Fibroblast of skin of abdomen (primary cell): Measurements from ENCODE around the gene CFLAR. TPM values are rescaled to one million over a fixed set of nuclear protein-coding genes. Genes with fewer than 3 reads are reported as not detected.
A peak's percentile ranks its signal among the peaks of the same experiment; 100 is the strongest.
"Not testable (repeated sequence)": the region's sequence is repeated elsewhere in the genome, so short reads cannot be mapped to it uniquely, and the experiment has no call there.

Source experiments
- DNase-seq: peaks from one replicate; pipeline ENCODE4 v3.0.0-alpha.2; 2013
- polyA plus RNA-seq, 2 experiments: library from polyadenylated mRNA; unstranded; fragments of 120-200 nt; gene quantifications; one replicate each; pipeline ENCODE4 v1.2.1, GENCODE V29; 2013; ENCODE audit not compliant: insufficient read length in 2 of 2

The CFLAR gene
- 29.8 TPM for polyA plus RNA-seq (2013, experiment 1 of 2; ENCODE audit: insufficient read length)
- 28.4 TPM for polyA plus RNA-seq (2013, experiment 2 of 2; ENCODE audit: insufficient read length)

DNA sequence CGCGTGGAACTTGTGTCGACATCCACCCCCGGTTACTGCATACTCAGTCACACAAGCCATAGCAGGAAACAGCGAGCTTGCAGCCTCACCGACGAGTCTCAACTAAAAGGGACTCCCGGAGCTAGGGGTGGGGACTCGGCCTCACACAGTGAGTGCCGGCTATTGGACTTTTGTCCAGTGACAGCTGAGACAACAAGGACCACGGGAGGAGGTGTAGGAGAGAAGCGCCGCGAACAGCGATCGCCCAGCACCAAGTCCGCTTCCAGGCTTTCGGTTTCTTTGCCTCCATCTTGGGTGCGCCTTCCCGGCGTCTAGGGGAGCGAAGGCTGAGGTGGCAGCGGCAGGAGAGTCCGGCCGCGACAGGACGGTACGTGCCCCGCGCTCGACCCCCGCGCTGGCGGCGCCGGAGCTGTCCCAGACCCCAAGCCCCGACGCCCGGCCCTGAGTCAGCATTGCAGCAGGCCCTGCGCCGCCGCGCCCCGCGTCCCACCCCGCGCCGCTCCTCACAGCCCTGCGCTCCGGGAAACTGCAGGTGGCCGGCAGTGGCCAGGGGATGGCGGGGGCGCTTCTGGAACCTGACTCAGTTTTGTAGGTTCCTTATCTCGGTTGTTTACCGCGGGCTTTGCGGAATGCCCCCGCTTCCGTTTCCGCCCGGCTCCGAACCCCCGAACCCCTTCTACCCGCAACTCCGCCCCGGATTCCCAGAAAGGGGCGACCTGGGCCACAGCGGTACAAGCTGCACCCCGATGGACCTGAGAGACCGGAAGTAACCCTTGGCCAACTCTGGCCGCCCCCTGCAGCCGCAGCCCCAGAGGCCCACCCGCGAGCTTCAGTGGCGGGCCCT, at the start of gene CFLAR:
TSS of gene CFLAR (plus strand) at position 50 of the 844 bp plus-strand sequence. CDS start 13,702 bp downstream, outside the sequence.
- peak; percentile 62 for DNase-seq

DNA sequence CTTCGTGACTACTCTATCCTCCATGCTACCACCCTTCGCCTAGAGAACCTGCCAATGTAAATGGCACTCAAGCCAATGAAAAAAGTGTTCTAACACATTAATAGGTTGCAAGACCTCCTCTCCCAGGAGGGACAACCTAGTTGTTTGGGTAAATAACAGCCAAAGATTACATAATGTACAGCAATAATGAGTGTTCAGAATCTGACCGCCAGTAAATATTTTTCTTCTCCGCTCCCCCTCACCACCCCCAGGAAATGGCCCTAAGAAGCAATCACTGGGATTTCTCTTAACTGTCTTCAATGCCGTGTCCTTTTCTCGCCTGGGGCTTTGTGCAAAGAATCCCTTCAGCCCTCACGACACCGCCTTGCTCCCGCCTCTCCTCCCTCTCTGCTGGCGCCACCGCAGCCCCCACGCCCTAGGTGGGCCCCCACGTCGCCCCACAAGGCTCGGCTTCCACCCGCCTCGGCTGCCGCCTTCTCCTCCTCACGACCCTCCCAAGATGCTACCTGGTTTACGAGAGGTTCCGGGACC, 45.0 kb upstream of the CFLAR start:
- DNase-seq = no peak

DNA sequence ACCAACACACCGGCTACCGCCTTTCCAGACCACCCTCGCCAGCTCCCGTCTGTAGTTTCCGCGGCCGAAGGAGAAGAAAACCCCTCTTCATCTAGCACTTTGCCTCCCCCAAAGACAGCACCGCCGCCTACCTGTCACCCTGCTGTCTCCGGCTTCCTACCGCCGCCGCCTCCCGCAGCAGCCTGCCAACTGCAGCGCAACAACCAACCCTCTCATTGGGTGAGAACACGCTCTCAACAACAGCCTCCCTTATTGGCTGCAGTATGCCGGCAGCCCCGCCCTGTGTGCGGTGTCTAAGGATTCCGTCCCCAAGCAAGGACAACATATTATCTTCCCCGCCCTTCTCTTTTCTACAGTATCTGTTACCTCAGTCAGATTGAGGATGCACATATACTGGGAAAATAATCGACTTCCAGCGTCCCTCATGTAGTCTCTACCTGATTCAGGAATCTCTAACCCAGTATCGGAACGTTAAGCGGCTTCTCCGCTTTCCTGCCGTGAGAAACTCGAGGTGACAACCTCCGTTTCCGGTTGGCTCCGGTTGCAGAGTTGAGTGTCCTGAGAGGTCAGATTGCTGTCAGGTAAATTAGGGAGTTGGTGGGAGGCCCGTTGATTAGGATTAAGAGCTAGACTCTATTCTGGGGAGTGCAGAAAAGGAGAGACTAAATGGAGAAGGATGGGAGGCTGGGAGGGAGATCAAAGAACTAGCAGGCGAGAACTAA, 44.3 kb upstream of the CFLAR start, which contains the start of the genes HYCC2 and NDUFB3:
TSS of gene HYCC2 (minus strand) at position 193 of the 722 bp plus-strand sequence. CDS start 47,662 bp downstream, outside the sequence.
TSS of gene NDUFB3 (plus strand) at position 523 of the 722 bp plus-strand sequence. CDS start 6,882 bp downstream, outside the sequence.
- DNase-seq = peak; percentile 93

DNA sequence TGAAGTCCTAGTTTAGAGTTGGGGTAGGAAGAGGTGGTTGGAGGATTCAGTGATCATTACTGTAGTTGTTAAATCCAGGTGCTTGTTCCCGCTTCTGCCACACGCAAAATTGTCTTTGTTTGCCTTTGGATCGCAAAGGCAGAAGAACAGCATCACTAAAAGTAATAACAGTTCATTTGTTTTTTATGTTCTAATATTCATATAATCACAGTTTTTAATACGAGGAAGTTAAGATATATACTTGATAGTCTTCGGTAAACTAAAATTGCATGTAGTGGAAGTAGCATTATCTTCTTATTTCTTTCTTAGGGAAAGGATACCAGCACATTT, 43.8 kb upstream of the CFLAR start:
- no peak for DNase-seq

DNA sequence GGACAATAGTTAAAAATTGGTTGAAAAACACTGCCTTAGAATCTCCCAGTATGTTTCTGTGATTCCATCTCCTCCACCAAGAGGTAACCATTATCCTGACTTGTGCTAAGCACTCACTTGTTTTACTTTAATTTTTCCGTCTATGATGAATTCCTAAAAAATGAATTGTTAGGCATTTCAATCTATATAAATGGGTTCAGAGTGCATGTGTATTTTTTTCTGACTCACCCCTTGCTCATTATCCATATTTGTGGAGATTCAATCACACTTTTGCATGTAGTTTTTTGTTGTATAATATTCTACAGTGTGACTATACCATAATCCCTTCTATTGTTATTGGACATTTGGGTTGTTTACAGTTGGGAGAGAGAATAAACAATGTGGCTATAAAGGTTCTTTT, 42.9 kb upstream of the CFLAR start:
- no peak for DNase-seq

DNA sequence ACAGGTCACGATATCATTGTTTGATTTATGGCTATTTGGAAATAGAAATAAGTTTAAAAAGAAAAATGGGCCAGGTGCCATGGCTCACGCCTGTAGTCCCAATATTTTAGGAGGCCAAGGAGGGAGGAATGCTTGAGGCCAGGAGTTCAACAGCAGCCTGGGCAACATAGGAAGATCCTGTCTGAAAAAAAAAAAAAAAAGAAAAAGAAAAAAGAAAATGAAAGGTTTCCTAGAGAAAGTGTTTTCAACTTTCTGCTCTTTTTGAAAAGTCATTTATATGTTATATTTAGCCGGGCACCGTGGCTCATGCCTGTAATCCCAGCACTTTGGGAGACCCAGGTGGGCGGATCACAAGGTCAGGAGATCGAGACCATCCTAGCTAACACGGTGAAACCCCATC, 41.0 kb upstream of the CFLAR start:
- DNase-seq = no peak

DNA sequence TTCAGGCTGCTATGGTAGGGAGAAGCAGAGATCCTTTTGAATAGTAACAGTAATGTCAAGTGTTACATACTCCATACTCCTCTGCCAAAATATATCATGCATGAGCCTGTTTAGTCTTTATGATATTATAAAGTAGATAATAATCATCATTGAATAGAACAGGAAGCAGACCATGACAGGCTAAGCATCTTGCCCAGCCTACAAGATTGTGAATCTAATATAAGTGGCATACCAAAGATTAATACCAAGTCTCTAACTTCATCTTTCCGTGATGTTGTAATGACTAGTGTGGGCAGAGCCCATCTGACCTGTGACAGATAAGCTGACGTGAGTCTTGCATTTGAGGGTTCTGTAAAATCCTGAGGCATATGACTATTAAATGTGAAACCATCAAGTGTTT, 31.1 kb upstream of the CFLAR start:
- no peak for DNase-seq

DNA sequence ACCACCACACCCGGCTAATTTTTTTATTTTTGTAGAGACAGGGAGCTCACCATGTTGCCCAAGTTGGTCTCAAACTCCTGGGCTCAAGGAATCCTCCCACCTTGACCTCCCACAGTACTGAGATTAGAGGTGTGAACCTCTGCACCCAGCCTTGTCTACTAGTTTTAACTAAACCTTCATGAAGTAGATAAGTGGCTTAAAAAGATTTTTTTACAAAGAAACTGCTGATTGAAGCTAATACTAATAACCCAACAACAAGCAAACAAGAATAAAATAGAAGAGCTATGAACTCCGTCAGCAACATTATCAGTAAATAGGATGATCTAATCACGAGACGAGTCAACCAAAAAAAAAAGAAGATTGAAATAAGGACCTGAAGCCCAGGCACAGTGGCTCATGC, 25.4 kb upstream of the CFLAR start:
- DNase-seq = no peak

DNA sequence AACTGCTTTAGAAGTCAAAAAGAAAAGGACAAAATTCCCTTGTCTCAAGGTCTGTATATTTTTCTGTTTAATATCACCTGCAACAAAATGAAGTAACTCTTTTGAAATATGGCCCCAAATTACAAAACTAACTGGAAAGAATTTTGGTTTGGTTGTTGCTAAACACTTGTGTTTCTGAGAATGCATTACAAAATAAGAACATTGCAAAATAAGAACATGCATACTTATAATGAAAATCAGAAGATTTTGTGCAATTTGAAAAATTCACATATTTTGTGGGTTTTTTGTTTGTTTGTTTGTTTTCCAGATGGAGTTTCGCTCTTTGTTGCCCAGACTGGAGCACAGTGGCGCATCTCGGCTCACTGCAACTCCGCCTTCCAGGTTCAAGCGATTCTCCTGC, 22.4 kb upstream of the CFLAR start:
- no peak for DNase-seq

DNA sequence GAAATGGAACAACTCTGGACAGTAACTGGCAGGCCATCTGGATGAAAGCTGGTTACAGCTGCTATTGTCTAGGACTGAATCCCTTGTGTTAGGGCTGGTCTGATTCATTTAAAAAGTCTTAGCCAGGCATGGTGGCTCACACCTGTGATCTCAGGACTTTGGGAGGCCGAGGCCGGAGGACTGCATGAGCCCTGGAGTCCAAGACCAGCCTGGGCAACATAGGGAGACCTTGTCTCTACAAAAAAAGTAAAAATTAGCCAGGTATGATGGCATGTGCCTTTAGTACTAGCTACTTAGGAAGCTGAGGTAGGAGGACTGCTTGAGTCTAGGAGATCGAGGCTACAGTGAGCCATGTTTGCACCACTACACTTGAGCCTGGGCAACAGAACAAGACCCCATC, 15.5 kb upstream of the CFLAR start:
- DNase-seq = no peak

DNA sequence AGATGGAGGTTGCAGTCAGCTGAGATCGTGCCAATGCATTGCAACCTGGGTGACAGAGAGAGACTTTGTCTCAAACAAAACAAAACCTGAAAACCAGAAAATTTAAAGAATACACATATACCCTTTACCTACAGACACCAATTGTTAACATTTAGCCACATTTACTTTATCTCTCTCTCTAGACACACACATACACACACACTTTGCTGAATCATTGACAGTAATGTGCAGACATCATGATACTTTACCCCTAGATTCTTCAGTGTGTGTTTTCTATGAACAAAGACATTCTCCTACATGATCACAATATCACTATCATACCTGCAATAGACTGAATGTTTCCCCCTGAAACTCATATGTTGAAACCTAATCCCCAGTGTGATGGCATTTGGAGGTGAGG, 10.2 kb upstream of the CFLAR start:
- DNase-seq = no peak

DNA sequence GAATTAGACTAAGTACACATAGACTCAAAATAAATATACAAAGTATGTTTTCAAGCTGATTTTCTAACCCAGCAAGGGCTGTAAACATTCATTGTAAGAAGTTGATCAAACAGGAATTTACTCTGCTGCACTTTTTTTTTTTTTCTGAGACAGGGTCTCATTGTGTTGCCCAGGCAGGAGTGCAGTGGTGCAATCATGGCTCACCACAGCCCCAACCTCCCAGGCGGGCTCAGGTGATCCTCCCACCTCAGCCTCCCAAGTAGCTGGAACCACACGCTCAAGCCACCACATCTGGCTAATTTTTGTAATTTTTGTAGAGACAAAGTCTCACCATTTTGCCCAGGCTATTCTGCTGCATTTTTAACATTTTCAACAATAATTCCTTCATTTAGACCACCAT, 8.3 kb upstream of the CFLAR start:
- no peak for DNase-seq

DNA sequence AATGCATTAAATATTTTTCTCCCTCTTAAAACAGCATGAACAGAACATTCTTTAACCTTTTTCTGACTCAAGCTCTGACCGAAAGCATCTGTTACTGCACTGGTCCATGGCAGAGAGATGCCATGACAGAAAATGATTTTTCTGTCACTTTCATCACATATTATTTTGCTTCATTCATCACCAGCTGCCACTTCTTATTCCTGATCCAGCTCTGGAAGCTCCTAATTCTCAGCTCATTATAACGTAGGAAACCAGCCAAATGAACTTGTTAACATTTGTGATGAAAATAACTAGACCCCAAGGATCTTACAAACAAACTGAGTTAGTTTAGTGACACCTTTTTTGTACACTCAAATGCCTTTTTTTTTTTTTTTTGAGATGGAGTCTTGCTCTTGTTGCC, 7.6 kb upstream of the CFLAR start:
- DNase-seq = no peak

DNA sequence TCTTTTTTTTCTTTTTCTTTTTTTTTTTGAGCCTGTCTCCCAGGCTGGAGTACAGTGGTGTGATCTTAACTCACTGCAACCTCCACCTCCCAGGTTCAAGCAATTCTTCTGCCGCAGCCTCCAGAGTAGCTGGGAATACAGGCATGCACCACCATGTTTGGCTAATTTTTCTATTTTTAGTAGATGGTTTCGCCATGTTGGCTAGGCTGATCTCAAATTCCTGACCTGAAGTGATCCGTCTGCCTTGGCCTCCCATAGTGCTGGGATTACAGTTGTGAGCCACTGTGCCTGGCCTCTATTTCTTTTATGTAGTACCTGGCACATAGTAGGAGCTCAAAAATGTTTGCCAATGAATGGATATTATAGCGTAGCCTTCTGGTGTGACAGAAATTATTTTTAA, 6.8 kb upstream of the CFLAR start:
- DNase-seq = no peak

DNA sequence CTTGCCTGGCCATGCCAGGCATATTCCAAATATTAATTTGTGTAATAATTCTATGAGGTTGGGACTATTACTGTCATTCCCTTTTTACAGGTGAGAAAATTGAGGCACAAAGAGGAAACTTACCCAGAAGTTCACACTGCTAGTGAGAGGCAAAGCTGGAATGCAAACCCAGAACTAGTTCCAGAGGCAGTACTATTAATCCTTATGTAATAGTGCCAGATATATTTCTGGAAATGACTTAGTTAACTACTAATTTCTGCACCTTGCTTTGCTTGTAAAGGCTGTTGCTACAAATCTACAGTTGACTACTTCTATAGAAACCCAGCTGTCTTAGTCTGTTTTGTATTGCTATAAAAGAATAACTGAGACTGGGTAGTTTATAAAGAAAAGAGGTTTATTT, 5.3 kb upstream of the CFLAR start:
- no peak for DNase-seq

DNA sequence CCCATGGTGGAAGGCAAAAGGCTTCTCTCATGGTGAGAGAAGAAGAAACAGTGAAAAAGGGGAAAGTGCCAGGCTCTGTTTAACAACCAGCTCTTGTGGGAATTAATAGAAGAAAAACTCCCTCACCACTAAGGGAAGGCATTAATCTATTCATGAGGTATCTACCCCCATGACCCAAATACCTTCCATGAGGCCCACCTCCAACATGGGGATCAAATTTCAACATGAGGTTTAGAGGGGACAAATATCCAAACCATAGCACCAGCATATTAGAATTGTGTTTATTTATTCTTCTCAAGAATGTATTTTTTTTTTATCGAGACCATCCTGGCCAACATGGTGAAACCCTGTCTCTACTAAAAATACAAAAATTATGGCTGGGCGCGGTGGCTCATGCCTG, 4.9 kb upstream of the CFLAR start:
- DNase-seq = no peak

DNA sequence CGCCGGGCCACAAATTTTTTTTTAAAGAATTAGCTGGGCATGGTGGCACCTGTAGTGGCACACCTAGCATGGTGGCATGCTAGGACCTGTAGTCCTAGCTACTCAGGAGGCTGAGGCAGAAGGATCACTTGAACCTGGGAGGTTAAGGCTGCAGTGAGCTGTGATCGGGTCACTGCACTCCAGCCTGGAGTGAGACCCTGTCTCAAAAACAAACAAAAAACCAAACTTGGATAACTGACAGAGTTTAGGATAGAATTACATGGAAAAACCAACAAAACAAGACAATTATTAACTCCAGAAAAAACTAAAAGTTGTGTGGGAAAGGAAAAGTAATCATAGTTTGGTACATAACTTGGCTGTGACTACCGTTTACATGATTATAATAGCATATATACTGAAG, 1.6 kb upstream of the CFLAR start:
- no peak for DNase-seq

DNA sequence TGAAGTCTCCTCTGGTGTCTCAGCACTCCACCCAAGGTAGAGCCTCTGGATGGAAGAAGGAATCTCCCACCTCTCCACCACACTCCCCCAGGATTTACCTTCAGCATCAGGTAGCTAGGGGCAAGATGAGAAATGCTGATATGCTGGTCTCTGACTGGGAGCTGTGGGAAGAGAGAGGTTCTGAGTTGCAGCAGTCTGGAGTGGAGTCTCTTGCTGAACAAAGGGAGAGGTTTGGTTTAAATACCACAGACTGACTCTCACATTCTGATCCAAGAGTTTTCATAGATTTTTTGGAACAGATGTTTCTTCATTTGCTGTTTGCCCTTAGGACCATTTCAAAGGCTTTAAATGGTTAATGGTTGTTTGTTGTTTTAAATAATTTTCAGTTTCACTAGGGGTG, 1.1 kb upstream of the CFLAR start:
- DNase-seq = no peak

DNA sequence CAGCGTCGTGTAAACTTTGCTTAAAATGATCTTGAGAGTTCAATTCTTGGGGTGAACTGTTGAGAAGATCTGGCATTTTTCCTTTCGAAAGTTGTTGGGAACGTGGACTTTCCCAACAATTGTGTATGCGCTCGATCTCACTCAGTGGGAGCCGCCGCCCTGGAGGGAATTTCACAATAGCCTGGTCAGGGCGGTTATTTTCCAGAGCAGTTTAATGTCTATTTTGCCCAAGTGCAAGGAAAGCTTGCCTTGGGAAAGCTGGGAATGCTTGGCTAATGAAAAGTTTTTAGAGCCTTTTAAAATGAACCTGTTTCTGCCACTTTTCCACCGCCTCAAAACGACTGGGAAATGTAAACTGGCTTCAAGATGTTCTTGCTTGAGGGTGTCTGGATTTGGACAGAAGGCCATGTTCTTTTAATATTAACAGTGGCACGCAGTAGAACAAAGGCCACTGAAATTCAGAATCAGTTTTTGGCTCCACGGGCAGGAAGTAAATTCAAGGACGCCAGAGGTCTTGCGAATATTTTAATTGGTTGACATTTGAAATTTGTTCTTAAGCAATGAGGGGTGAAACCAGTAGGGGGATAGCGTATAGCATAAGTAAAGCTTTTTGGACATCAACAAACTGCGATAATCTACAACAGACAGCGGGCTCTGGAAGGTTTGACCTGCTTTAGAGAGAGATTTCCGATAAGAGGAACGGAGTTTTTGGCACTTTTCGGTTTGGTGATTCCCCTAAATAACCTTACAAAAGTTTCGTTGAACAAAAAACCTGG, 1.2 kb downstream of the CFLAR start:
- DNase-seq = peak; percentile 84

DNA sequence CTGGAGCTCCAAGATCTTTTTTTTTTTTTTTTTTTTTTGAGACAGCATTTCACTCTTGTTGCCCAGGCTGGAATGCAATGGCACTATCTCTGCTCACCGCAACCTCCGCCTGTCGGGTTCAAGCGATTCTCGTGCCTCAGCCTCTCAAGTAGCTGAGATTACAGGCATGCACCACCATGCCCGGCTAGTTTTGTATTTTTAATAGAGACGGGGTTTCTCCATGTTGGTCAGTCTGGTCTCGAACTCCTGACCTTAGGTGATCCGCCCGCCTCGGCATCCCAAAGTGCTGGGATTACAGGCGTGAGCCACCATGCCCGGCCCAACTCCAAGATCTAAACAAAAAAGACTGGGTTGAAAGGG, 1.8 kb downstream of the CFLAR start:
- DNase-seq = not testable (repeated sequence)

DNA sequence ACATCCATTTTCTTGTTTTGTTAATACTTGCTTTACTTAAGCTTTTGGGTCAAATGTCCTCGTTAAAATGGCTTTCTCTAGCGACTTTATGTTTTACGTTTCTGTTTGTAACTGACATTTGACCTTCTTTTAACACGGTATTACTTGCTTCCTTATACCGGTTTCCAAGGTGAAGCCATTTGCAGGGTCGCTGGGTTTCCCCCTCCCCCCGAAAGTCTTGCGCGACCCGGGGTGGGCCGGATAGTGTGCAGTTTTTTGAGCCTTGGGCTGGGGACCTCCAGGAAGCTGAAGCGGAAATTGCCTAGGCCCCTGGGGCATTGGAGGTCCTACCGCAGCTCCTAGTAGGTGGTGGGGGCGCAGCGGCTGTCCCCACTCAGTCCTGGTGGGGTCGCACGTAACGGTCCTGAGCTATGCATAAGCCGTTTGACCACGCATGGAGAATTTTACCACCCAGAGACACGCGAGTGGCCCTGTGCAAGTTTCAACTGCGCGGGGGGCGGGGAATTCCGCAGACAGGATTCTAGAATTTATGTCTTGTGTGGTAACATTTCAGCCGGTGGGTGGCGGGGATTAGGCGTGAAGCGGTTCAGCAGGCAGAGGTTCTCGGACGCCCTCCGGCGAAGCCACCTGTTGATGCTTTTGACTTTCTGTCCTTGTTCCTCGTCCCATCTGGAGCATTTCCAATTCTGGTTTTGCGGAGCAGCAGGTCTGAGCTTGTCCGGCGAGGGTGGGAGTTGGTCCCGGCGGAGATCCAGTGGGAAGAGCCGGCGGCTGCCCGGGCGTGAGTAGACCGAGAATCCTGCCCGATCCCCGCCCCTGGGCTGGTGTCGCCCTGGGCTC, 2.4 kb downstream of the CFLAR start:
- DNase-seq = peak; percentile 79
